GM11168 (cell line): ENCODE measurements around the gene ZNRF3.

Experiments
- in situ Hi-C: fragments of 300-500 bp; cut with MboI; formaldehyde crosslinking; loops from one replicate; pipeline ENCODE4 v1.12.0; 2022; ENCODE audit warnings: low sequenced_read_pairs; ENCODE audit not compliant: unreplicated experiment

ZNRF3 gene

GRCh38 chr22:28978863-28979796, 95.8 kb downstream of the ZNRF3 start:
- in situ Hi-C loops, result no loop called here

- in situ Hi-C loops, result no loop called here
These were observed 97.0 kb downstream of the ZNRF3 start for GRCh38 chr22:28980326-28980725.

- in situ Hi-C loops, result no loop called here
These were observed 98.6 kb downstream of the ZNRF3 start for GRCh38 chr22:28981818-28982499.

- in situ Hi-C loops, result no loop called here
These were observed 99.8 kb downstream of the ZNRF3 start for GRCh38 chr22:28983190-28983589.

GRCh38 chr22:28983788-28984441, 100.5 kb downstream of the ZNRF3 start:
- in situ Hi-C loops, result no loop called here

- in situ Hi-C loops, result no loop called here
These were observed 101.2 kb downstream of the ZNRF3 start for GRCh38 chr22:28984482-28985158.

- in situ Hi-C loops, result no loop called here
These were observed 102.4 kb downstream of the ZNRF3 start for GRCh38 chr22:28985581-28986290.

GRCh38 chr22:28986366-28986765, 103.0 kb downstream of the ZNRF3 start:
- in situ Hi-C loops, result no loop called here

- in situ Hi-C loops, result no loop called here
These were observed 105.1 kb downstream of the ZNRF3 start for GRCh38 chr22:28988457-28988856.

GRCh38 chr22:28989035-28989464, 105.7 kb downstream of the ZNRF3 start:
- in situ Hi-C loops, result no loop called here

GRCh38 chr22:28989484-28989883, 106.1 kb downstream of the ZNRF3 start:
- in situ Hi-C loops, result no loop called here

GRCh38 chr22:28989912-28990311, 106.5 kb downstream of the ZNRF3 start:
- in situ Hi-C loops, result no loop called here

GRCh38 chr22:28992565-28993356, 109.4 kb downstream of the ZNRF3 start:
- in situ Hi-C loops, result no loop called here

- in situ Hi-C loops, result no loop called here
These were observed 111.2 kb downstream of the ZNRF3 start for GRCh38 chr22:28994522-28994921.

- in situ Hi-C loops, result no loop called here
These were observed 112.2 kb downstream of the ZNRF3 start for GRCh38 chr22:28995551-28995950.

- in situ Hi-C loops, result no loop called here
These were observed 114.0 kb downstream of the ZNRF3 start for GRCh38 chr22:28997342-28997741.

- in situ Hi-C loops, result no loop called here
These were observed 115.3 kb downstream of the ZNRF3 start for GRCh38 chr22:28998681-28999080.

- in situ Hi-C loops, result no loop called here
These were observed 116.1 kb downstream of the ZNRF3 start for GRCh38 chr22:28999510-28999909.
